MM.1S (cell line): ENCODE measurements around the gene PCSK9.

Source experiments
- DNase-seq: peaks from one replicate; pipeline ENCODE4 v3.0.0-alpha.2; 2015
- H2AFZ ChIP-seq: fragments of 300-600 bp; sonication (generic); 2 replicates; pipeline ENCODE4 v1.6.0; 2016; ENCODE audit warnings: antibody characterized with exemption, low read length
- H3F3A ChIP-seq: fragments of 300-600 bp; sonication (generic); 2 replicates; pipeline ENCODE4 v1.6.1; 2016; ENCODE audit warnings: mild to moderate bottlenecking, antibody characterized with exemption, low read length, moderate library complexity, mixed read lengths; ENCODE audit not compliant: insufficient read depth
- H3K27ac ChIP-seq: fragments of 300-600 bp; sonication (generic); 2 replicates; pipeline ENCODE4 v1.5.1; 2016; ENCODE audit warnings: mild to moderate bottlenecking, low read length
- H3K27me3 ChIP-seq: fragments of 300-600 bp; sonication (generic); replicated peaks from 2 replicates; pipeline ENCODE4 v1.6.0; 2016; ENCODE audit warnings: low read length; ENCODE audit not compliant: insufficient read depth
- H3K36me3 ChIP-seq: fragments of 300-600 bp; sonication (generic); replicated peaks from 2 replicates; pipeline ENCODE4 v1.6.1; 2016; ENCODE audit warnings: mild to moderate bottlenecking, low read length, mixed read lengths; ENCODE audit not compliant: insufficient read depth
- H3K4me1 ChIP-seq: fragments of 300-600 bp; sonication (generic); 2 replicates; pipeline ENCODE4 v1.6.1; 2016; ENCODE audit warnings: low read length, mixed read lengths
- H3K4me2 ChIP-seq: fragments of 300-600 bp; sonication (generic); 2 replicates; pipeline ENCODE4 v1.6.0; 2016; ENCODE audit warnings: low read depth, low read length
- H3K4me3 ChIP-seq: fragments of 300-600 bp; sonication (generic); 2 replicates; pipeline ENCODE4 v1.5.1; 2016; ENCODE audit warnings: low read length, mixed read lengths
- H3K79me2 ChIP-seq: fragments of 300-600 bp; sonication (generic); 2 replicates; pipeline ENCODE4 v1.6.1; 2016; ENCODE audit warnings: mixed run types, low read length, mixed read lengths
- H3K9ac ChIP-seq: fragments of 300-600 bp; sonication (generic); 2 replicates; pipeline ENCODE4 v1.6.1; 2016; ENCODE audit warnings: low read length, mixed read lengths
- H3K9me2 ChIP-seq: fragments of 300-600 bp; sonication (generic); replicated peaks from 2 replicates; pipeline ENCODE4 v1.6.1; 2016; ENCODE audit warnings: mild to moderate bottlenecking, low read length, mixed read lengths; ENCODE audit not compliant: insufficient read depth
- H3K9me3 ChIP-seq: fragments of 300-600 bp; sonication (generic); replicated peaks from 2 replicates; pipeline ENCODE4 v1.6.1; 2016; ENCODE audit warnings: mild to moderate bottlenecking, low read length, mixed read lengths; ENCODE audit not compliant: insufficient read depth
- H4K20me1 ChIP-seq: fragments of 300-600 bp; sonication (generic); 2 replicates; pipeline ENCODE4 v1.6.1; 2016; ENCODE audit warnings: mild to moderate bottlenecking, low read length, moderate library complexity, mixed read lengths; ENCODE audit not compliant: insufficient read depth
- EZH2 ChIP-seq: fragments of 300-600 bp; sonication (generic); optimal IDR thresholded peaks from 2 replicates; pipeline ENCODE3; 2017; ENCODE audit warnings: low read depth, mild to moderate bottlenecking, antibody characterized with exemption, low read length, mixed read lengths
- EZH2phosphoT487 ChIP-seq: fragments of 300-600 bp; sonication (generic); IDR thresholded peaks from 2 replicates; pipeline ENCODE4 v1.6.1; 2018; ENCODE audit warnings: antibody characterized with exemption, low read length
- TF ChIP-seq, protein P1 (sequence below): fragments of 300-600 bp; sonication (generic); IDR thresholded peaks from 2 replicates; pipeline ENCODE4 v1.5.1; 2016; ENCODE audit warnings: antibody characterized with exemption, low read length, mixed read lengths

Gene PCSK9

DNA sequence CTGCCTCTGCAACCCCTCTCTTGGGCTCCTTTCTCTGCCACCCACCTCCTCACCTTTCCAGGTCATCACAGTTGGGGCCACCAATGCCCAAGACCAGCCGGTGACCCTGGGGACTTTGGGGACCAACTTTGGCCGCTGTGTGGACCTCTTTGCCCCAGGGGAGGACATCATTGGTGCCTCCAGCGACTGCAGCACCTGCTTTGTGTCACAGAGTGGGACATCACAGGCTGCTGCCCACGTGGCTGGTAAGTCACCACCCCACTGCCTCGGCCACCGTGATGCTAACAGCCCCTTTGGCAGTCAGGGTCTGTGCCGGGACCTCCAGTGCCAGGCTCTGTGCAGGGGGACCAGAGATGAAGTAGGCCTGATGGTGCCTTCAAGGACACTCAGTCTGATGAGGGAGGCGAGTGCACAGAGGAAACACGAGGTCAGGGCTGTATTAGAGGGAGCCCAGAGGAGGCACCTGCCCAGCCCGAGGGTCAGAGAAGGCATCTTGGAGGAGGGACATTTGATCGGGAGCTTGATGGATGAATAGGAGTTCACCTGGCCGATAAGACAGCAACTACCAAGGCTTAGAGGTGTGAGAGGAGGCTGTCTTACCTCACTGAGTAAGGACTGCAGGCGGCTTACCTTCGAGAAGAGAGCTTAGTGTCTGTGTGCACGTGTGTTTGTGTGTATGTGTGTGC, 18.1 kb downstream of the PCSK9 start:
- TF ChIP-seq EZH2phosphoT487 (no peak), EZH2 (no peak)
- TF ChIP-seq, protein P1, sequence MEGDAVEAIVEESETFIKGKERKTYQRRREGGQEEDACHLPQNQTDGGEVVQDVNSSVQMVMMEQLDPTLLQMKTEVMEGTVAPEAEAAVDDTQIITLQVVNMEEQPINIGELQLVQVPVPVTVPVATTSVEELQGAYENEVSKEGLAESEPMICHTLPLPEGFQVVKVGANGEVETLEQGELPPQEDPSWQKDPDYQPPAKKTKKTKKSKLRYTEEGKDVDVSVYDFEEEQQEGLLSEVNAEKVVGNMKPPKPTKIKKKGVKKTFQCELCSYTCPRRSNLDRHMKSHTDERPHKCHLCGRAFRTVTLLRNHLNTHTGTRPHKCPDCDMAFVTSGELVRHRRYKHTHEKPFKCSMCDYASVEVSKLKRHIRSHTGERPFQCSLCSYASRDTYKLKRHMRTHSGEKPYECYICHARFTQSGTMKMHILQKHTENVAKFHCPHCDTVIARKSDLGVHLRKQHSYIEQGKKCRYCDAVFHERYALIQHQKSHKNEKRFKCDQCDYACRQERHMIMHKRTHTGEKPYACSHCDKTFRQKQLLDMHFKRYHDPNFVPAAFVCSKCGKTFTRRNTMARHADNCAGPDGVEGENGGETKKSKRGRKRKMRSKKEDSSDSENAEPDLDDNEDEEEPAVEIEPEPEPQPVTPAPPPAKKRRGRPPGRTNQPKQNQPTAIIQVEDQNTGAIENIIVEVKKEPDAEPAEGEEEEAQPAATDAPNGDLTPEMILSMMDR: no peak
- Histone ChIP-seq H3K9me3 (no peaks in the 10 kb centered on the region), H3K4me2 (no peak overlapping the region), H3K27ac (no peak overlapping the region), H3K79me2 (no peaks in the 10 kb centered on the region), H2AFZ (no peak overlapping the region), H3K27me3 (no peaks in the 10 kb centered on the region), H4K20me1 (no peaks in the 10 kb centered on the region), H3K36me3 (no peaks in the 10 kb centered on the region), H3K9ac (no peak overlapping the region), H3K4me1 (no peaks in the 10 kb centered on the region), H3K9me2 (no peaks in the 10 kb centered on the region), H3F3A (no peaks in the 10 kb centered on the region), H3K4me3 (no peak overlapping the region)
- no peak for DNase-seq

DNA sequence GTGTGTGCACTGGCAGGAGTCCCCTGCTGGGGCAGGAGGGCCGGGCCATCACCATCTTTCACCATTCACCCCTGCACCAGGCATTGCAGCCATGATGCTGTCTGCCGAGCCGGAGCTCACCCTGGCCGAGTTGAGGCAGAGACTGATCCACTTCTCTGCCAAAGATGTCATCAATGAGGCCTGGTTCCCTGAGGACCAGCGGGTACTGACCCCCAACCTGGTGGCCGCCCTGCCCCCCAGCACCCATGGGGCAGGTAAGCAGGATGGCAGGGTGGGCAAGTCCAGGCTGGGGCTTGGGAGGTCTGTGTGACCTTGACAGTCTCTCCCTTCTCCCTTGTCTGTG, 18.6 kb downstream of the PCSK9 start:
- H3K9ac ChIP-seq: no peak overlapping the region
- no peak overlapping the region for H3K4me3 ChIP-seq
- no peaks in the 10 kb centered on the region for H3F3A ChIP-seq
- H3K4me1 ChIP-seq: no peaks in the 10 kb centered on the region
- H3K79me2 ChIP-seq: no peaks in the 10 kb centered on the region
- no peaks in the 10 kb centered on the region for H3K9me3 ChIP-seq
- DNase-seq: no peak
- no peak overlapping the region for H2AFZ ChIP-seq
- no peaks in the 10 kb centered on the region for H3K9me2 ChIP-seq
- no peaks in the 10 kb centered on the region for H3K27me3 ChIP-seq
- H3K36me3 ChIP-seq: no peaks in the 10 kb centered on the region
- TF ChIP-seq EZH2phosphoT487 (no peak), EZH2 (no peak)
- TF ChIP-seq, protein P1: no peak
- H3K27ac ChIP-seq: no peak overlapping the region
- H4K20me1 ChIP-seq: no peaks in the 10 kb centered on the region
- H3K4me2 ChIP-seq: no peak overlapping the region

- Histone ChIP-seq H3K27ac (no peak overlapping the region), H3K79me2 (no peaks in the 10 kb centered on the region), H3K9ac (no peak overlapping the region), H3K27me3 (no peaks in the 10 kb centered on the region), H4K20me1 (no peaks in the 10 kb centered on the region), H3K9me3 (no peaks in the 10 kb centered on the region), H2AFZ (no peak overlapping the region), H3K4me1 (no peaks in the 10 kb centered on the region), H3K9me2 (no peaks in the 10 kb centered on the region), H3K36me3 (no peaks in the 10 kb centered on the region), H3K4me3 (no peak overlapping the region), H3F3A (no peaks in the 10 kb centered on the region), H3K4me2 (no peak overlapping the region)
- TF ChIP-seq, protein P1: no peak
- TF ChIP-seq EZH2 (no peak), EZH2phosphoT487 (no peak)
- no peak for DNase-seq
These were observed 20.2 kb downstream of the PCSK9 start for GRCh38 chr1:55059302-55060132.
